ENCODE data around the gene ISOC2. TPM values are rescaled to one million over a fixed set of nuclear protein-coding genes. Genes with fewer than 3 reads are reported as not detected.

Gene ISOC2
- total RNA-seq, 1 donor from 2014 or later, result 58.8 TPM

- peak overlapping the region; percentile 37 for H3K4me2 ChIP-seq (ENCODE audit: low read length)
- FAIRE-seq, result no peak
Measured at GRCh38 chr19:55473225-55474012, 12.0 kb upstream of the ISOC2 start.

DNA sequence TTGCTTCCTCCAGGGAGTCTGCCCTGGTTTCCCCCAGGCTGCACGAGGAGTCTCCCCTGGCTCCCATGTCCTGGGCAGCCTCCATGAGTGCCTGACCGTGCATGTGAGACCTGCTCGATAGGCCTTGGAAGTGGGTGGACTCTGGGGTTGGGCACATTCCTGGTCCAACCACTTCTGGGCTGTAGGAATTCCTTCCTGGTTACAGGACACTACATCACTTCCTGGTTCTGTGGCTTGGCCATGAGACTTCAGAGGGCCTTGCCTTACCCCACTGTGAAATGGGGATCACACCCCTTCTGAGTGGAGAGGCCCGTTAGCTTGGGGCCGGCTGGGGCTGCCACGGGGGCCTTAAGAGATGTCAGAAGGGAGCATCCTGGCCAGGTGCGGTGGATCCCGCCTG is 11.0 kb upstream of the ISOC2 start:
- Histone ChIP-seq H4K20me1 (ENCODE audit: insufficient read depth, low read length) (no peaks in the 10 kb centered on the region), H3K36me3 (ENCODE audit: insufficient read depth, low read length) (no peaks in the 10 kb centered on the region), H3K27me3 (ENCODE audit: insufficient read depth, low read length) (no peaks in the 10 kb centered on the region), H2AFZ (ENCODE audit: low read depth, low read length) (no peak overlapping the region), H3K4me2 (ENCODE audit: low read length) (peak overlapping the region; percentile 16), H3K27ac (ENCODE audit: low read depth, low read length) (peak overlapping the region; percentile 1), H3K9ac (ENCODE audit: low read length) (peak overlapping the region; percentile 54), H3K4me3 (ENCODE audit: insufficient read depth, low read depth, low read length) (no peak overlapping the region), H3K79me2 (ENCODE audit: insufficient read depth, low read length) (no peaks in the 10 kb centered on the region), H3K4me1 (ENCODE audit: insufficient read depth, low read length) (peaks cover 33% of the 10 kb centered on the region), H3K9me3 (ENCODE audit: insufficient read depth, low read depth, low read length) (no peaks in the 10 kb centered on the region)
- Mint-ChIP-seq H3K27me3 (ENCODE audit: low read depth, unreplicated experiment) (no peaks in the 10 kb centered on the region), H3K4me1 (ENCODE audit: low read depth, unreplicated experiment) (peaks cover 3% of the 10 kb centered on the region), H3K27ac (ENCODE audit: unreplicated experiment) (no peak overlapping the region), H3K4me3 (ENCODE audit: unreplicated experiment) (no peak overlapping the region), H3K9me3 (ENCODE audit: unreplicated experiment) (no peaks in the 10 kb centered on the region), H3K36me3 (ENCODE audit: low read depth, unreplicated experiment) (no peaks in the 10 kb centered on the region)
- TF ChIP-seq CTCF (IDR thresholded peaks at IDR 0.05; ENCODE audit: insufficient read depth, low read depth, low read length), result no peak
- TF ChIP-seq EZH2 (IDR thresholded peaks at IDR 0.05; ENCODE audit: insufficient read depth, low read length), result no peak
- DNase-seq (ENCODE audit: low read depth) (peak; percentile 86), FAIRE-seq (peak; percentile 29)

More at GRCh38 chr19:55473225-55474012, 12.0 kb upstream of the ISOC2 start:
- H2AFZ ChIP-seq (ENCODE audit: low read depth, low read length), result peak overlapping the region; percentile 56
- H3K9me3 ChIP-seq (ENCODE audit: insufficient read depth, low read depth, low read length), result no peaks in the 10 kb centered on the region
- Mint-ChIP-seq H3K27ac (ENCODE audit: unreplicated experiment) (no peak overlapping the region), H3K4me1 (ENCODE audit: low read depth, unreplicated experiment) (peaks cover 7% of the 10 kb centered on the region), H3K9me3 (ENCODE audit: unreplicated experiment) (no peaks in the 10 kb centered on the region), H3K27me3 (ENCODE audit: low read depth, unreplicated experiment) (no peaks in the 10 kb centered on the region), H3K36me3 (ENCODE audit: low read depth, unreplicated experiment) (no peaks in the 10 kb centered on the region), H3K4me3 (ENCODE audit: unreplicated experiment) (no peak overlapping the region)
- peaks cover 33% of the 10 kb centered on the region for H3K4me1 ChIP-seq (ENCODE audit: insufficient read depth, low read length)
- peak overlapping the region; percentile 1 for H3K27ac ChIP-seq (ENCODE audit: low read depth, low read length)
- H3K9ac ChIP-seq (ENCODE audit: low read length), result peak overlapping the region; percentile 54
- H4K20me1 ChIP-seq (ENCODE audit: insufficient read depth, low read length), result no peaks in the 10 kb centered on the region
- no peak for DNase-seq (ENCODE audit: low read depth)
- H3K36me3 ChIP-seq (ENCODE audit: insufficient read depth, low read length), result no peaks in the 10 kb centered on the region
- TF ChIP-seq CTCF (IDR thresholded peaks at IDR 0.05; ENCODE audit: insufficient read depth, low read depth, low read length), result no peak
- no peak for TF ChIP-seq EZH2 (IDR thresholded peaks at IDR 0.05; ENCODE audit: insufficient read depth, low read length)
- H3K27me3 ChIP-seq (ENCODE audit: insufficient read depth, low read length), result no peaks in the 10 kb centered on the region
- no peak overlapping the region for H3K4me3 ChIP-seq (ENCODE audit: insufficient read depth, low read depth, low read length)
- peaks cover 9% of the 10 kb centered on the region for H3K79me2 ChIP-seq (ENCODE audit: insufficient read depth, low read length)

DNA sequence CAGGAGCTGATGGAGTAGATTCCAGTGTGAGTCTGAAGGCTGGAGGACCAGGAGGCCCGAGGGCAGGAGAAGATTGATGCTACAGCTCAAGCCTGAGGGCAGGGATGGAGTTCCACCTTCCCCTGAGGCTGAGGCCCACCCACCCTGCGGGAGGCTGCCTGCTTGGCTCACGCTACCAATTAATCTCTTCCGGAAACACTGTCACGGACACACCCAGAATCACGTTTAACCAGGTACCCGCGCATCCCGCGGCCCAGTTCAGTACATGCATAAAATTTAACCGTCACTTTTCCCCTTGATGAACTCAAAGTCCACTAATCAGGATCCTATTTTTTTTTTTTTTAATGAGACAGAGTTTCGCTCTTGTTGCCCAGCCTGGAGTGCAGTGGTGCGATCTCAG is 9.8 kb upstream of the ISOC2 start:
- H3K9ac ChIP-seq (ENCODE audit: low read length), result no peak overlapping the region
- H3K36me3 ChIP-seq (ENCODE audit: insufficient read depth, low read length), result no peaks in the 10 kb centered on the region
- H3K4me3 Mint-ChIP-seq (ENCODE audit: unreplicated experiment), result no peak overlapping the region
- no peaks in the 10 kb centered on the region for H3K36me3 Mint-ChIP-seq (ENCODE audit: low read depth, unreplicated experiment)
- H3K79me2 ChIP-seq (ENCODE audit: insufficient read depth, low read length), result no peaks in the 10 kb centered on the region
- H2AFZ ChIP-seq (ENCODE audit: low read depth, low read length), result no peak overlapping the region
- peaks cover 3% of the 10 kb centered on the region for H3K4me1 Mint-ChIP-seq (ENCODE audit: low read depth, unreplicated experiment)
- peaks cover 33% of the 10 kb centered on the region for H3K4me1 ChIP-seq (ENCODE audit: insufficient read depth, low read length)
- no peaks in the 10 kb centered on the region for H4K20me1 ChIP-seq (ENCODE audit: insufficient read depth, low read length)
- peak overlapping the region; percentile 81 for H3K27ac Mint-ChIP-seq (ENCODE audit: unreplicated experiment)
- H3K4me2 ChIP-seq (ENCODE audit: low read length), result no peak overlapping the region
- no peaks in the 10 kb centered on the region for H3K27me3 Mint-ChIP-seq (ENCODE audit: low read depth, unreplicated experiment)
- TF ChIP-seq CTCF (IDR thresholded peaks at IDR 0.05; ENCODE audit: insufficient read depth, low read depth, low read length) (no peak), EZH2 (IDR thresholded peaks at IDR 0.05; ENCODE audit: insufficient read depth, low read length) (no peak)
- no peak overlapping the region for H3K27ac ChIP-seq (ENCODE audit: low read depth, low read length)
- H3K4me3 ChIP-seq (ENCODE audit: insufficient read depth, low read depth, low read length), result no peak overlapping the region
- no peak for FAIRE-seq
- H3K27me3 ChIP-seq (ENCODE audit: insufficient read depth, low read length), result no peaks in the 10 kb centered on the region
- H3K9me3 Mint-ChIP-seq (ENCODE audit: unreplicated experiment), result no peaks in the 10 kb centered on the region
- H3K9me3 ChIP-seq (ENCODE audit: insufficient read depth, low read depth, low read length), result no peaks in the 10 kb centered on the region
- DNase-seq (ENCODE audit: low read depth), result no peak

Measured in astrocyte (in vitro differentiated cells and primary cell).